PFSK-1 (cell line): ENCODE results near the gene ATP11A.

Source experiments
- FOXP2 ChIP-seq: optimal IDR thresholded peaks from 2 replicates; pipeline ENCODE3; 2011; ENCODE audit warnings: borderline replicate concordance, control low read depth, inconsistent platforms; ENCODE audit not compliant: insufficient read depth; ENCODE audit errors: extremely low read length, extremely low read depth
- POLR2AphosphoS5 ChIP-seq: IDR thresholded peaks from 2 replicates; pipeline ENCODE4 v1.6.1; 2012; ENCODE audit warnings: low read depth, mild to moderate bottlenecking, control low read depth, low read length, moderate library complexity
- SIN3A ChIP-seq: IDR thresholded peaks from 2 replicates; pipeline ENCODE4 v1.6.1; 2012; ENCODE audit warnings: mild to moderate bottlenecking, low read length, moderate library complexity, borderline replicate concordance; ENCODE audit not compliant: insufficient read depth
- TAF1 ChIP-seq: IDR thresholded peaks from 2 replicates; pipeline ENCODE4 v1.6.1; 2012; ENCODE audit warnings: low read length, control low read depth, borderline replicate concordance; ENCODE audit not compliant: insufficient read depth
- TF ChIP-seq, protein P1 (sequence below), 2 experiments: IDR thresholded peaks; 2 replicates each; pipeline versions ENCODE4 v1.6.1 to v1.8.0; 2011 to 2012; ENCODE audit warnings: low read depth in 2 of 2, low read length in 2 of 2, control low read depth in 1 of 2, inconsistent platforms in 1 of 2, mild to moderate bottlenecking in 1 of 2, moderate library complexity in 1 of 2; ENCODE audit not compliant: insufficient read depth in 1 of 2

Gene ATP11A

GRCh38 chr13:112852392-112852791, 162.6 kb downstream of the ATP11A start:
- no peak for TF ChIP-seq TAF1

GRCh38 chr13:112852808-112853207, 163.0 kb downstream of the ATP11A start:
- TF ChIP-seq FOXP2 (no peak), TAF1 (no peak), SIN3A (no peak), POLR2AphosphoS5 (no peak)
- TF ChIP-seq, protein P1, sequence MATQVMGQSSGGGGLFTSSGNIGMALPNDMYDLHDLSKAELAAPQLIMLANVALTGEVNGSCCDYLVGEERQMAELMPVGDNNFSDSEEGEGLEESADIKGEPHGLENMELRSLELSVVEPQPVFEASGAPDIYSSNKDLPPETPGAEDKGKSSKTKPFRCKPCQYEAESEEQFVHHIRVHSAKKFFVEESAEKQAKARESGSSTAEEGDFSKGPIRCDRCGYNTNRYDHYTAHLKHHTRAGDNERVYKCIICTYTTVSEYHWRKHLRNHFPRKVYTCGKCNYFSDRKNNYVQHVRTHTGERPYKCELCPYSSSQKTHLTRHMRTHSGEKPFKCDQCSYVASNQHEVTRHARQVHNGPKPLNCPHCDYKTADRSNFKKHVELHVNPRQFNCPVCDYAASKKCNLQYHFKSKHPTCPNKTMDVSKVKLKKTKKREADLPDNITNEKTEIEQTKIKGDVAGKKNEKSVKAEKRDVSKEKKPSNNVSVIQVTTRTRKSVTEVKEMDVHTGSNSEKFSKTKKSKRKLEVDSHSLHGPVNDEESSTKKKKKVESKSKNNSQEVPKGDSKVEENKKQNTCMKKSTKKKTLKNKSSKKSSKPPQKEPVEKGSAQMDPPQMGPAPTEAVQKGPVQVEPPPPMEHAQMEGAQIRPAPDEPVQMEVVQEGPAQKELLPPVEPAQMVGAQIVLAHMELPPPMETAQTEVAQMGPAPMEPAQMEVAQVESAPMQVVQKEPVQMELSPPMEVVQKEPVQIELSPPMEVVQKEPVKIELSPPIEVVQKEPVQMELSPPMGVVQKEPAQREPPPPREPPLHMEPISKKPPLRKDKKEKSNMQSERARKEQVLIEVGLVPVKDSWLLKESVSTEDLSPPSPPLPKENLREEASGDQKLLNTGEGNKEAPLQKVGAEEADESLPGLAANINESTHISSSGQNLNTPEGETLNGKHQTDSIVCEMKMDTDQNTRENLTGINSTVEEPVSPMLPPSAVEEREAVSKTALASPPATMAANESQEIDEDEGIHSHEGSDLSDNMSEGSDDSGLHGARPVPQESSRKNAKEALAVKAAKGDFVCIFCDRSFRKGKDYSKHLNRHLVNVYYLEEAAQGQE (IDR thresholded peaks at IDR 0.05; ENCODE audit: insufficient read depth in 1 of 2, low read depth in 2 of 2, low read length in 2 of 2) = no peak

GRCh38 chr13:112854321-112854720, 164.5 kb downstream of the ATP11A start:
- TF ChIP-seq SIN3A = no peak
- TF ChIP-seq POLR2AphosphoS5 = no peak
- no peak for TF ChIP-seq TAF1
- TF ChIP-seq FOXP2 = no peak
- TF ChIP-seq, protein P1 (IDR thresholded peaks at IDR 0.05; ENCODE audit: insufficient read depth in 1 of 2, low read depth in 2 of 2, low read length in 2 of 2) = no peak

- TF ChIP-seq SIN3A = no peak
- no peak for TF ChIP-seq FOXP2
Measured at GRCh38 chr13:112855859-112856258, 166.0 kb downstream of the ATP11A start.

GRCh38 chr13:112857914-112858490, 168.2 kb downstream of the ATP11A start:
- TF ChIP-seq, protein P1 (IDR thresholded peaks at IDR 0.05; ENCODE audit: insufficient read depth in 1 of 2, low read depth in 2 of 2, low read length in 2 of 2) = no peak
- no peak for TF ChIP-seq POLR2AphosphoS5
- TF ChIP-seq FOXP2 = no peak
- TF ChIP-seq TAF1 = no peak
- TF ChIP-seq SIN3A = no peak

DNA sequence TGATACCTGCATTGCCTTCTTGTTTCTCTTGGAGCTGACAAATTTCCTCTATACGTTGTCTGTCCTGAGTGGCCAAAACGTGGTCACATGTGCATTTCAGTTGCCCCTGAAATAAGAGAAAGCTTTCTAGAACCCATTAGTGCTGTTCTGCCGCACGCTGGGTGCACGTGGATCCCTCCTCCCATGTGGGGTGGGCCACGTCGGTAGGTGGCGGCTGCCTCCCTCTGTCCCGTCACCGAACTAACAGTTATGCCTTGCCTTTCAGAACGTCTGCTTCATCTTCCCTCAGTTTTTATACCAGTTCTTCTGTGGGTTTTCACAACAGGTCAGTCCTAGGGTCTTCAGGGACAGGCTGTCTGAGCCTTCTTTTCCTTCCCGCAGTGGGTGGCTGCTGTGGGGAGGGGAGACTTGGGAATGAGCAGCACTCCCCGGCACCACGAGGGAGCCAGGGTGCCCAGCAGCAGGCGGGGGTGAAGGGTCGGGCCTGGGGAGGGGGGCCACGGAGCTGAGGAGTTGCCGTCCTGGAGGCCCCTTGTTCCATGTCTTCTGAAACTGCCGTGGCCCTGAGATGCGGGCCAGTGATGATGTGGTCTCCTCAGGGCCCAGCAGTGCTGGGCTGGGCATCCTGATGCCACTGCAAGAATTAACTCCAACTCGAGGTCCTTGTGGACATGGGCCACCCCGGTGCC, 169.4 kb downstream of the ATP11A start:
- TF ChIP-seq FOXP2 = no peak
- TF ChIP-seq TAF1 = no peak
- no peak for TF ChIP-seq POLR2AphosphoS5
- no peak for TF ChIP-seq SIN3A
- TF ChIP-seq, protein P1 (IDR thresholded peaks at IDR 0.05; ENCODE audit: insufficient read depth in 1 of 2, low read depth in 2 of 2, low read length in 2 of 2) = no peak
